SKM-1 treated with dmso at 0.1 percent for 144 hours (cell line): ENCODE data around the gene KCNK15.
A peak's percentile ranks its signal among the peaks of the same experiment; 100 is the strongest.
"Not testable (repeated sequence)": the region's sequence is repeated elsewhere in the genome, so short reads cannot be mapped to it uniquely, and the experiment has no call there.

Source experiments
- DNase-seq: peaks from one replicate; lab custom pipeline; 2025; ENCODE audit not compliant: unreplicated experiment; lab: John Stamatoyannopoulos, UW

Gene KCNK15

GRCh38 chr20:44745598-44746366, at the start of gene KCNK15:
TSS of gene KCNK15 (plus strand) at chr20:44745865. CDS start at chr20:44745911, 46 bp downstream.
- no peak for DNase-seq

GRCh38 chr20:44696315-44696714, 49.4 kb upstream of the KCNK15 start:
- no peak for DNase-seq

GRCh38 chr20:44697041-44697440, 48.6 kb upstream of the KCNK15 start:
- not testable (repeated sequence) for DNase-seq

- no peak for DNase-seq
Observed at GRCh38 chr20:44698351-44698750, 47.3 kb upstream of the KCNK15 start.

GRCh38 chr20:44700306-44700705, 45.4 kb upstream of the KCNK15 start:
- DNase-seq: no peak

- DNase-seq: no peak
Observed at GRCh38 chr20:44701118-44701857, 44.4 kb upstream of the KCNK15 start.

GRCh38 chr20:44701858-44702256, 43.8 kb upstream of the KCNK15 start:
- no peak for DNase-seq

- DNase-seq: peak; percentile 11
Observed at GRCh38 chr20:44702776-44703175, 42.9 kb upstream of the KCNK15 start.

GRCh38 chr20:44703183-44703925, 42.3 kb upstream of the KCNK15 start:
- no peak for DNase-seq

- no peak for DNase-seq
Observed at GRCh38 chr20:44703956-44704488, 41.6 kb upstream of the KCNK15 start.

GRCh38 chr20:44704551-44704971, 41.1 kb upstream of the KCNK15 start:
- DNase-seq: no peak

- no peak for DNase-seq
Observed at GRCh38 chr20:44705364-44706094, 40.1 kb upstream of the KCNK15 start.

- DNase-seq: no peak
Observed at GRCh38 chr20:44706301-44707017, 39.2 kb upstream of the KCNK15 start.

- DNase-seq: no peak
Observed at GRCh38 chr20:44707018-44707579, 38.6 kb upstream of the KCNK15 start.

GRCh38 chr20:44709380-44709779, 36.3 kb upstream of the KCNK15 start:
- DNase-seq: no peak

- no peak for DNase-seq
Observed at GRCh38 chr20:44709797-44710196, 35.9 kb upstream of the KCNK15 start.

- DNase-seq: no peak
Observed at GRCh38 chr20:44711237-44711636, 34.4 kb upstream of the KCNK15 start.

- DNase-seq: no peak
Observed at GRCh38 chr20:44714102-44714700, 31.5 kb upstream of the KCNK15 start.
